ENCODE results near the gene IL36G. TPM values are rescaled to one million over a fixed set of nuclear protein-coding genes. Genes with fewer than 3 reads are reported as not detected.
"Not testable (repeated sequence)": the region's sequence is repeated elsewhere in the genome, so short reads cannot be mapped to it uniquely, and the experiment has no call there.

IL36G gene
- polyA plus RNA-seq, result not detected

DNA sequence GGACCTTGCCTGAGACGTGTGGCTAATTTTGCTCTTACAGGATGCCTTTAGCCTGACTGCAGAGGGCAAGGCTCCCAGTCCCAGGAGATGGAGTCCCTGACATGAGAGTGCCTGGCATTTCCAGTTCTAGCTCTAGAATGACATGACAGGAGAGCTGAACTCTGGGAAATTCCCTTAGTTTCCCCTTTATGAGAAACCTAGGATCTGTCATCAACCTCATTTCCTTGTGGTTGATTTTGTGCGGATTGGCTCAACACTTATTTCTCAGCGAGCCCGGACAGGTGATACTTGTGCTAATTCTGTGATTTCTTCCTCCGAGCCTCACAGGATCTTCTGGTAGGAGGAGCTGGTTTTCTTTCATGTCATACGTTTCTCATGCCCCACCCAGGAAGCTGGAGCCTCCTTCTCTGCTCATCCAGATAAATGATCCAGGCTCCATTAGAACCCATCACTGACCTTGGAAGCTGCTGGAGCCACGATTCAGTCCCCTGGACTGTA is at the start of gene IL36G:
IL36G (plus strand) TSS at position 448 of the 498 bp plus-strand sequence. CDS start 633 bp downstream, outside the sequence.
- WGBS, 3 donors, result 66 to 74% (median 73%) methylated on average over 7 of the region's 7 CpGs
- no peak within 1 kb of the TSS for H3K27ac ChIP-seq (ENCODE audit: low read depth, low read length)

DNA sequence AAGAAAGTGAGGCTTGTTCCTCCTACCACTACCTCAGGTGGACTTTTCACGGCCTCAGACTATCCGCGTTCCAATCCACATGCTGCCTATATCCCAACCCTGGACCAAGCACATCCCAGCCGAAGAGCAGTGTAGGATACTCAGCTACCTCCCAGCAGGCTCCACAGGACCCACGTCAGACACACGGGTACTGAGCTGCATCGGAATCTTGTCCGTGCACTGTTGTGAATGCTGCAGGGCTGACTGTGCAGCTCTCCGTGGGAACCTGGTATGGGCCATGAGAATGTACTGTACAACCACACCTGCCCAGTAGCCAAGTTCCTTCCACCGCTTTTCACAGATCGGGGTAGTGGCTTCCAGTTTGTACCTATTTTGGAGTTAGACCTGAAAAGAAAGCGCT is 44.5 kb upstream of the IL36G start:
- WGBS, 3 donors, result 67 to 95% (median 92%) methylated on average over 12 of the region's 12 CpGs

DNA sequence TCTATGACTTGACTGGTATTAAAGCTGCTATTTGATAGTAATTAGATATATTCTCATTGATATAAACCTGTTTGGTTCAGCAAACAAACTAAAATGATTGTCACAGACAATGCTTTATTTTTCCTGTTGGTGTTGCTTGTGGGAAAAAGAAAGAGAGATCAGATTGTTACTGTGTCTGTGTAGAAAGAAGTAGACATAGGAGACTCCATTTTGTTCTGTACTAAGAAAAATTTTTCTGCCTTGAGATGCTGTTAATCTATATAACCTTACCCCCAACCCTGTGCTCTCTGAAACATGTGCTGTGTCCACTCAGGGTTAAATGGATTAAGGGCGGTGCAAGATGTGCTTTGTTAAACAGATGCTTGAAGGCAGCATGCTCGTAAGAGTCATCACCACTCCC is 43.7 kb upstream of the IL36G start:
- 53 to 64% (median 59%) methylated on average over 2 of the region's 2 CpGs for WGBS, 3 donors
- H3K27ac ChIP-seq (ENCODE audit: low read depth, low read length), result not testable (repeated sequence)

More for the DNA sequence above, 44.5 kb upstream of the IL36G start:
- no peak overlapping the region for H3K27ac ChIP-seq (ENCODE audit: low read depth, low read length)

DNA sequence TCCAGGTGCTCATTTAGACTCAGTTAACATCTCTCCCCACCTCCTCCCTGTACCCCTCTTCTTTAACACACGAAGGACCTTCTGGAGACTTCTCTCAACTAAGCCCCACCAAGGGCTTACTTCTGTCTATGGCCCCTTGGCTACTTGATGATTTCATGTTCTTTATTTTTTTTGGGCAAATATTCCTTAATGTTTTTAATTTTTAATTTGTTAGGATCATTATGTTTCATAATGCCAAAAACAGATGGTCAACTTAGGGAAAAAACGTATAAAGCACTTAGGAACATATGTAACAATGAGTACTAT is 40.9 kb upstream of the IL36G start:
- 78 to 89% (median 79%) methylated on average over 2 of the region's 2 CpGs for whole genome bisulfite sequencing, 3 donors

DNA sequence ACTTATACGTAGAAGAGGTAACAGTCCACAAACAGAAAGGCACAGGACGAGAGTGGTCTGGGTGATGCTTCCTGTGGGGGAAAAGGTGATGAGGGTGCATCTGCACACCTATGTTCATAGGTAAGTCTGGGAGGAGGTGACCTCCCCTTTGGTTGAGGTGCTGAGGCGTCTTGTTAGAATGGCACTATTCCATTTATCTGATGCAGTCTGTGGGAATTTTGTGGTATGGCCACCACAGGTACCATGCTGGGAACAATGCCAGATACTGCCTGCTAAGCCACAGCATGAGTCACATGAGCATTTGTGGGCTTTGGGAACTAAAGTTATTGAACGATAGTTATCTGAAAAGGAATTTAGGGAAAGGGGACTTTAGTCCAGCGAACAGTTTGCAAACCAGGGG is 38.9 kb upstream of the IL36G start:
- WGBS, 3 donors, result 60 to 68% (median 67%) methylated on average over 5 of the region's 5 CpGs
- H3K27ac ChIP-seq (ENCODE audit: low read depth, low read length), result no peak overlapping the region

More for the DNA sequence above, 40.9 kb upstream of the IL36G start:
- no peak overlapping the region for H3K27ac ChIP-seq (ENCODE audit: low read depth, low read length)

DNA sequence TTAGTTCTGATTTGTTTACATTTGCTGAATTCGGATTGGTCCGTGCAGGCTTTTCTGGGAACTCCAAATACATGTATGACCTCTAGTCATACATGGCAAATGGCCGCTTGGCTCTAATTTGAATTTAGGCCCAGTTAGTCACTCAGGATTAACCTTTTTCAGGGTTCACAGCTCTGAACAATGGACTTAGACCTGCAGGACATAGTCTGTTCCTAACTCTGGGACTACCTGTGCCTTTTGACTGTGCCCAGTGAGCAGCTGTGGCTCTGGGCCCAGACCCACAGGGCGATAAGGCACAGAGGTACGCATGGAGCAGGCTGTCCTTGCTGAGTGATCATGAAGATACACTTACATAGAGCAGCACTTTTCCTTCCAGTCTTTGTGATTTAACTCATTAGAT is 38.4 kb upstream of the IL36G start:
- WGBS, 3 donors, result 81 to 87% (median 84%) methylated on average over 5 of the region's 5 CpGs
- no peak overlapping the region for H3K27ac ChIP-seq (ENCODE audit: low read depth, low read length)

DNA sequence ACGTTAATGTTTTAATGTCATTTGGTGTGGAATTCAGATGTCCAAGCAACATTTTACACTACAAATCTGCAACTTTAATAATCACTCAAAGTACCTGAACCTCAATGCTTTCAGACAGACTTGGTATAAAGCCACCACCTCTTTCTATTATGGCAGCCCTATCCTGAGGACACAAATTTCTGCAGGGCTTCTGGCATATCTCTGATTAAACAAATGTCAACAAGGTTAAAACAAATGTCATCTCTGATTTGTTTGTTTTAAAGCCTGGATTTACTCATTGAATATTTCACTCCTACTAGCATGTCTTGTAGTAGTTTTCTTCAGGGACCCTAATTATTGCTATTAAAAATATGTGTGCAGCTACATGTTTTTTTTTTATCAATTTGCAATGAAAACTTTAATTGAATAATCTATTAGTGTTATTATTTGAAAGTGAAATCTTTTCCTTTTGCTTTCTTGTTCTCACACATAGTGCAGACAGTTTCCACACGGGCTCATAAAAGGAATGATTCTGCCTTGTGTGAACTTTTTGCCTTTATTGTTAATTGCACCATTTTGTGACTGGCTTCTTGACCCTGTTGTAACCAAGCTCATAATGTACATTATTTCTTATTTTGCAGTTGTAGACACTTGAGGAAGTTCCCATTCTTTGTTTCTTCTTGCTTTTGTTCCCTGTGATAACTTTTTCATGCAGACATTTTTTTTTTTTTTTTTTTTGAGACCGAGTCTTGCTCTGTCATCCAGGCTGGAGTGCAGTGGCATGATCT is 36.8 kb upstream of the IL36G start:
- H3K27ac ChIP-seq (ENCODE audit: low read depth, low read length), result no peak overlapping the region
- 59 to 80% (median 62%) methylated on average over 3 of the region's 3 CpGs for WGBS, 3 donors

DNA sequence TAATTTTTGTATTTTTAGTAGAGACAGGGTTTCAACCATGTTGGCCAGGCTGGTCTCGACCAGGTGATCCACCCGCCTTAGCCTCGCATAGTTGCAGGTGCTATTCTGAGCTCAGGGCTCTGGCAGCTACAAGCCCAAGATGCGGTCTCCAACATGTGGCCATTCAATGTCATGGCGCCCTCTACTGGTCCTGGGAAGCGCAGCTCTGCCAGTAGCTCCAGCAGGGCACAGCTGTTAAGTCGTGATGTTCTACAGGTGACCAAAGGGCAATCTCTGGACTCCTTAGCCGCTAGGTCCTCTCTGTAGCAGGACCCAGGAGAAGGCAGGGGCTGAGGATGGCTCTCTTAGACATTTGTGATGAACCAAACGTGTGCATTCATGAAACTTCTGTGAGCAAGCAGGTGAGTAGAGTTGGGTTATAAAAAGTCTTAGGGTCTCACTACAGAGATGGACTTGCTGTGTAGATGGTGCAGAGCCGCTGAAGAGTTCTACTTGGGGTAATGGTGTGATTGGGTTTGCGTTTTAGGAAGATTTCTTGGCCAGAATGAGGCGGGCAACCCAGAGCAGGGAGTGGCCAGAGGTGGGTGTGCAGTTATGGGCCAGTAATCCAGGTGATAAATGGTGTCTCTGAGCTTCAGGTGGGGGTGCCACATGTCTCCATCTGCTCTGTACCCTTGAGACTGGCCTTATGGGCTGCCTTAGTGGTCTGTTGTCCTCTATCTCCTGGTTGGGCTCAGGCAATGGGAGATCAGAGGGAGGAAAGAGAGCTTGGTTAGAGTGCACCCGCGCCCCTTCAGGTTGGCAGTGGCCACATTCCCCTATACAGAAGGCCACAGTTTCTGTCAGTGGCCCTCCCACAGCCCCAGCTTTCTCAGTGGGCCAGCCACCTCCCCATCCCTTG is 35.8 kb upstream of the IL36G start:
- WGBS, 3 donors, result 28 to 30% (median 28%) methylated on average over 14 of the region's 14 CpGs
- no peak overlapping the region for H3K27ac ChIP-seq (ENCODE audit: low read depth, low read length)

DNA sequence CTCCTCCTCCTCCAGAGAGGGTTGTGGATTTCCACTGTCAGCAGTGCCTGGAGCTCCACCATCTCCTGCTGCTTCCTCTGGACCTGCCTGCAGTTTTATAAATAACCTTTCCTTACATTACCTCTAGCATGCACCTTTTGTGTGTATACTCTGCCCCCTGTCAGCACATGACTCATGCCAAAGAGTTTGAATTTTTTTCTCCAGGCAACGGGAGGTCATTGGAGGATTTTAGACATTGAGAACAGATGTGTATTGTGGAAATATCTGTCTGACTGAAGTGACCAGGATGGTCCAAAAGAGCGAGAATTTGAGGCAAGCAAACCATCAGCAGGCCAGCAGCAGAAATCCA is 35.2 kb upstream of the IL36G start:
- 47 to 70% (median 59%) methylated on average over 2 of the region's 2 CpGs for WGBS, 3 donors
- H3K27ac ChIP-seq (ENCODE audit: low read depth, low read length), result no peak overlapping the region

DNA sequence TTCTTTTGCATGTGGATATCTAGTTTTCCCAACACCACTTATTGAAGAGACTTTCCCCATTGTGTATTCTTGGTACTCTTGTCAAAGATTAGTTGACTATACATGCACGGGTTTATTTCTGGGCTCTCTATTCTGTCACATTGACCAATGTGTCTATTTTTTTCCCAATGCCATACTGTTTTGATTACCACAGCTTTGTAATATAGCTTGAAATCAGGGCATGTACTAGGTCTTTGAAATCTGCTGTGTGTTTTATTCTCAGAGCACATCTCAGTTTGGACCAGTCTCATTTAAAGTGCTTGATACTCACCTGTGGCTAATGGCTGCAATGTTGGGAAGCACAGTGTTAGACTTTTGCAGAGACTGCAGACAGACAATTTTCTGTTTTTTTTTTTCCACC is 32.8 kb upstream of the IL36G start:
- WGBS, 3 donors, result 88 to 95% (median 89%) methylated on average over 1 of the region's 1 CpG
- H3K27ac ChIP-seq (ENCODE audit: low read depth, low read length), result no peak overlapping the region

DNA sequence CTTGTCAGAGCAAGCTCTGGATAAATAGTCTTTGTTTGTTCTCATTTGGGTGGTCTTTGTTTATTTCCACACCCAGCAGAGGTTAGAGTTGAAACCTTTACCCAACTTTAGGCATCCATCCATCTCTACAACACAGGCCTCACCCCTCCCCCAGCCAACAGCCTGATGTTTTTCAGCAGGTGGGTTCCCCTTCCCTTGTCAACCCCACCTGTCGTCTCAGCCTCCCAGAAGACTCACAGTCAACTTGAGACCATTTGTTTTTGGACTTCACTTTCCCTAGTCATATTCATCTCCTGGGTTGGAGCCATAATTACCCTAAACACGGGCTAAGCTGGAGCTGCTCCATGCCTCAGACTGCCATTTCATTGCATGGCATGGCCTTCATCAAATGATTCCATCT is 31.7 kb upstream of the IL36G start:
- H3K27ac ChIP-seq (ENCODE audit: low read depth, low read length), result no peak overlapping the region
- WGBS, 3 donors, result 70 to 88% (median 86%) methylated on average over 2 of the region's 2 CpGs

DNA sequence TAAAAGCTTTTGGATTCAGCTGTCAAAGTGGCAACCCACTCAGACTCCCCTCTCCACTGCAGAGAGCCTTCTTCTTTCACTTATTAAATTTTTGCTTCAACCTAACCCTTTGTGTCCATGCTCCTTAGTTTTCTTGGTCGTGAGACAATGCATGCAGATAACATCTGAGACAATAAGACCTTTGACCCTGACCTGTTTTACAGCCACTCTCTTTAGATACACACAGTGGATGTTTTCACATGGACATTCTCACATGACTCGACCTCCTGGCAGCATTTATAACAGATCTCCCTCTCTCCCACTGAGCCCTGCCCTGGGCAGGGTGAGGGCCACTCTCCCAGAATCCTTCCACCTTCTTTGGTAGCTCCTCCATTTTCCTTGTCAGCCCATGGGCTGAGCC is 30.4 kb upstream of the IL36G start:
- 15 to 51% (median 34%) methylated on average over 2 of the region's 2 CpGs for WGBS, 3 donors
- H3K27ac ChIP-seq (ENCODE audit: low read depth, low read length), result no peak overlapping the region

DNA sequence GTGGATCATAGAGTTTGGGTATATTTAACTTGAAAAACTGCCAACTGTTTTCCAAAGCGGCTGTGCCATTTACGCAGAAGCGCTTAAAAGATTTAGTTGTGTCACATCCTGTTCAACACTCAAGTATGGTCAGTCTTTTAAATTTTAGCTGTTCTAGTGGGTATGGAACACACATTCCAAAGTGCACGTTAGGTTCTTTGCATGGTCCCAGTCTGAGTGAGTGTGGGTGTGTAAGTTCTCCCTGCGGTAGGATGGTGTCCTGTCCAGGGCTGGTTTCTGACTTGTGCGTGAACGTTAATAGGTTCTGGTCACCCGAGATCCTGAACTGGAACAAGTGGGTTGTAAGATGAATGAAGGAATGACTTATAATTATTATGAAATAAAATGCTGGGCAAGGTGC is 28.4 kb upstream of the IL36G start:
- H3K27ac ChIP-seq (ENCODE audit: low read depth, low read length), result no peak overlapping the region
- WGBS, 3 donors, result 74 to 90% (median 74%) methylated on average over 8 of the region's 8 CpGs

DNA sequence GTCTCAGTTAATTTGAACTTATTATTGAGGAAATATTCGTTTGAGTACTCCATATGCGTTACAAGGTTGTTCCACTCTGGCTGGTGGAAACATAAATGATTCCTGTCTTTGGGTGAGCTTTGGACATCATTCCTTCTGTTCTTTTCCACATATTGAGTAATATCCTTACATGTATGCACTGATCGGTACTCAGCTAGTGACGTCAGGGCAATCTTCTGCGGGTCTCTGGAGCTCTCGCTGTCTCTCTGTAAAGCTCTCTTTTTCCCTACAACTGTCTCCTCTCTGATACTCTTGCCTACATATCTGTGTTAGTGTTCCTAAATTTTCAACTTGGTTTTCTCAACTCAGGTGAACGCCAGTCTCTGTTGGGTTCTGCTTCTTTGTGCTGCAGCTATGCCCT is 23.4 kb upstream of the IL36G start:
- H3K27ac ChIP-seq (ENCODE audit: low read depth, low read length), result no peak overlapping the region
- WGBS, 3 donors, result 85 to 92% (median 88%) methylated on average over 7 of the region's 7 CpGs

DNA sequence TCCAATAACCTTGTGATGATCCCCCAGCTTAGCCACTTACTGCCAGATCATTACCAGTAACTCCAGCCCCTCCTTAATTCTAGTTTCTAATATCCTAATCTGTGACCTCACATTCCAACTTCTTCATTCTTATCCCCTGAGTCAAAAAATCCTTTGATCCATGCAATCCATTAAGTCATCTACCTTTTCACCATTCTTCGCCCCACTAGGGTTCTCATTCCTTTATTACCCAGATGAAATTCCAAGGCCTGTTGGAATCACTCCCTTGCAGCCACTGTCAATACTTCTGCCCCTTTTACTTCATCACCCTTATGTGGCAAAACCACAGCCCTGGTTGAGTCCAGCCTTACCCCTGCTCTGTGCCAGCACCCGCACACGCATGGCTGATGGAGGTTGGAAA is 20.3 kb upstream of the IL36G start:
- WGBS, 3 donors, result 95 to 97% (median 96%) methylated on average over 3 of the region's 3 CpGs
- no peak overlapping the region for H3K27ac ChIP-seq (ENCODE audit: low read depth, low read length)

DNA sequence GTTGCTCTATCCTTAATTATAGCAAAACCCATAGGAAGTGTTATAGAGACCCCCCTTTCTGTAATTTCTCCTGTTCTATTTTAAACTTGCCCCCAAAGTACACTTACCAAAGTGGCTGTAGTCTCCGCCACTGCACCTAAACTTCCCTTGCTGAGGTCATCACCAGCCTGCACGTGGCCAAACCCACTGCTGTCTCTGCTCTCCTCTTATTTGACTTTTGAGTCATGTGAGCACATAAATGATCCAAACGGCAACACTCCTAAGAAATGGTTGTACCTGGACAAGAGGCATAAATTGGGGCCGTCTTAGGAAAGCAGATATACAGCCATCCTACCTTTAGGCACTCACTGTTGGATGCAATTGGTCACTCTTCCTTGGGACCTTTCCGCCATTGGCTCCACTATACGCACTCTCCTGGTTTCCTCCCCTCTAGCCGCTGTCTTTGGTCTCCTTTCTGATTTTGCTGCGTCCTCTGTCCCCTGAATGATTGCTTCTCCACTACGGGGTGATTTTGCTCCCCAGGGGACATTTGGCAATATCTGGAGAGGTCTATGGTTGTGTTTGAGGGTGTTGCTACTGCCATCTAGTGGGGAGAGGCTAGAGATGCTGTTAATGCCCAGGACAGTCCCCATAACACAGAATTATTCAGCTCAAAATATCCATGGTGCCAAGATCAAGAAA is 19.2 kb upstream of the IL36G start:
- no peak overlapping the region for H3K27ac ChIP-seq (ENCODE audit: low read depth, low read length)
- WGBS, 3 donors, result 29 to 57% (median 36%) methylated on average over 9 of the region's 9 CpGs

DNA sequence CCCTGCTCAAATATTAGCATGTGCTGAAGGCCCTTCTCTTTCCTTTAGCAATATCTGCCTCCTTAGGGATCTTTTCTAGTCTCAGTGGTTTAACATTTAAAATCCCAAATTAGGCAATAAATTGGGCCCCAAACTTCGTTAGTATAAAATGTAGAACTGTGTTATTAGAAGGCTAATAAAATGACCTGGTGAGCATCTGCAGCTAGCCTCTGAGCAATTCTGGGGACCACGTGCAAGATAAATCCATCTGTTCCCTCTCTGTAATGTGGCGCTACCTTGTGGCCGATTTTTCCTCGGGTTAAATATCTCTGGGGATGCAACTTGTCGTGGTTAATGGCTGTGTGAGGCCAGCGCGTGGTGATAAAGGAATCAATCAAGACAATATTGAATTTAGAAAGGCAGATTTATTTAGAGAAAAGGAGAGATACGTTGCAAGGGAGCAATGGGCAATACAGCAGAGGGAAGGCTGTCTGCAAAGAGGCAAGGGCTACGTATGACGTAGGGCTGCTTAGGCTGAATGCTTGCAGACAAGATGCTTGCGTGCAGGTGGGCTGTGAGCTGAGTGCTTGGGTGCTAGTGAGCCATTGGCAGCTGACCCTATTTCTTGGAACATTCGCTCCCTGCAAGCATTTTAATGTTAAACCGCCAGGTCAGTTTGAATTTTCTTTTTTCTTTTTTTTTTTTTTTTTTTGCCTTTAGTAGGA is 18.5 kb upstream of the IL36G start:
- no peak overlapping the region for H3K27ac ChIP-seq (ENCODE audit: low read depth, low read length)
- 63 to 69% (median 68%) methylated on average over 14 of the region's 14 CpGs for WGBS, 3 donors

DNA sequence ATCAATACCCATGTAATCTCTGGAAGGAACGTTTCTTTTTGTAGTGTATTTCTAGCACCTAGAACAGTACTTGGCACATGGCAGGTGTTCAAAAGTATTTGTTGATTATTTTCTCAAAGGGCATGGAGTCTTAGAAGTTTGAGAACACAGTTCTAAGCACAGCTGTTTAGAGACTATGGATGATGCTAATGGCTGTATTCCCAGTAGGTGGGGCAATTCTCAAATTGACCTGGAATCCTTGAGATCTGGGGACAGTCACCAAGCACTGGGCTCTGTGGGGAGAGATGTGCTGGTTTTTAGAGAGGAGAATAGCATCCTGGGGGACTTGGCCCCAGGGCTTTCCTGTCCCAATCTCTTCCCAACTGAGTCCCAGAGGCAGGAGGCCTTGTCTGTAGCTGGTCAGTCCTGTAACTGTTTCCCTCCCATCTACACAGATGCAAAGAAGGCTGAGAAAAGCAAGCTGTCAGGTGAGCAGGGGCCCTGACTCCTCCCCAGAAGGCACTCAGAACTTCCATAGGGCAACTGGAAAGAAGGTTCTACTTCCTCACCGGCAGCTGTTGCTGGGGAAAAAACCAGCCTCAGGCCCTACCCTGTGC is 17.5 kb upstream of the IL36G start:
- H3K27ac ChIP-seq (ENCODE audit: low read depth, low read length), result no peak overlapping the region
- WGBS, 3 donors, result 43 to 75% (median 59%) methylated on average over 2 of the region's 2 CpGs
